Keratinocyte (primary cell): ENCODE measurements around the gene CACNA1F. TPM values are rescaled to one million over a fixed set of nuclear protein-coding genes. Genes with fewer than 3 reads are reported as not detected.

Experiments used
- DNase-seq: peaks from one replicate; pipeline ENCODE4 v3.0.0-alpha.2; 2011; ENCODE audit warnings: low read depth, missing footprints, low spot score
- FAIRE-seq: peaks from 2 replicates; lab custom pipeline; 2011; peaks lifted over from hg19 to GRCh38; lab: Jason Lieb, UNC
- H2AFZ ChIP-seq: 2 replicates; pipeline ENCODE4 v1.6.0; 2012; ENCODE audit warnings: low read length, control low read depth, inconsistent platforms; ENCODE audit not compliant: control insufficient read depth
- H3K27ac ChIP-seq: 2 replicates; pipeline ENCODE4 v1.5.1; 2011; ENCODE audit warnings: low read length; ENCODE audit not compliant: control insufficient read depth, insufficient read depth
- H3K27me3 ChIP-seq: 3 replicates; pipeline ENCODE4 v1.6.0; 2011; ENCODE audit warnings: low read length; ENCODE audit not compliant: control insufficient read depth, insufficient read depth; ENCODE audit errors: extremely low read depth
- H3K36me3 ChIP-seq, 2 experiments: 2 replicates in 1 of 2; 3 replicates in 1 of 2; pipeline ENCODE4 v1.5.1; 2011; ENCODE audit warnings: low read length in 2 of 2, mild to moderate bottlenecking in 1 of 2; ENCODE audit not compliant: control insufficient read depth in 2 of 2, insufficient read depth in 2 of 2; ENCODE audit errors: extremely low read depth in 1 of 2
- H3K4me1 ChIP-seq: 3 replicates; pipeline ENCODE4 v1.5.1; 2011; ENCODE audit warnings: low read length; ENCODE audit not compliant: control insufficient read depth, insufficient read depth; ENCODE audit errors: extremely low read depth
- H3K4me2 ChIP-seq: 3 replicates; pipeline ENCODE4 v1.6.0; 2011; ENCODE audit warnings: low read depth, low read length; ENCODE audit not compliant: control insufficient read depth, insufficient read depth; ENCODE audit errors: extremely low read depth
- H3K4me3 ChIP-seq, 3 experiments: fragments of 200-600 bp in 1 of 3; sonication (generic) in 1 of 3; 2 replicates in 2 of 3; 3 replicates in 1 of 3; pipeline ENCODE4 v1.5.1; 2011 to 2016; ENCODE audit warnings: low read length in 3 of 3, mild to moderate bottlenecking in 3 of 3, control low read depth in 2 of 3, inconsistent platforms in 1 of 3, low read depth in 1 of 3, mixed read lengths in 1 of 3, mixed run types in 1 of 3, moderate library complexity in 1 of 3; ENCODE audit not compliant: control insufficient read depth in 2 of 3, insufficient read depth in 2 of 3; ENCODE audit errors: extremely low read depth in 1 of 3
- H3K79me2 ChIP-seq: 2 replicates; pipeline ENCODE4 v1.6.0; 2012; ENCODE audit warnings: low read length; ENCODE audit not compliant: control insufficient read depth, insufficient read depth
- H3K9ac ChIP-seq: 3 replicates; pipeline ENCODE4 v1.6.0; 2011; ENCODE audit warnings: low read length; ENCODE audit not compliant: control insufficient read depth, insufficient read depth; ENCODE audit errors: extremely low read depth
- H3K9me1 ChIP-seq: 3 replicates; pipeline ENCODE4 v1.6.0; 2011; ENCODE audit warnings: low read length; ENCODE audit not compliant: control insufficient read depth, insufficient read depth; ENCODE audit errors: extremely low read depth
- H3K9me3 ChIP-seq: 2 replicates; pipeline ENCODE4 v1.5.1; 2012; ENCODE audit warnings: low read depth, low read length; ENCODE audit not compliant: control insufficient read depth
- H4K20me1 ChIP-seq: 3 replicates; pipeline ENCODE4 v1.6.0; 2011; ENCODE audit warnings: low read length; ENCODE audit not compliant: control insufficient read depth, insufficient read depth; ENCODE audit errors: extremely low read depth
- CTCF ChIP-seq, 3 experiments: IDR thresholded peaks in 1 of 3; conservative IDR thresholded peaks in 1 of 3; optimal IDR thresholded peaks in 1 of 3; 2 replicates in 2 of 3; 3 replicates in 1 of 3; pipeline versions ENCODE3 to v1.5.1; 2011; ENCODE audit warnings: low read length in 3 of 3, mild to moderate bottlenecking in 3 of 3, moderate library complexity in 2 of 3, control low read depth in 1 of 3, inconsistent platforms in 1 of 3; ENCODE audit not compliant: insufficient read depth in 2 of 3; ENCODE audit errors: extremely low read depth in 1 of 3
- EZH2 ChIP-seq: IDR thresholded peaks from one replicate; pipeline ENCODE4 v1.6.1; 2012; ENCODE audit warnings: inconsistent platforms, mild to moderate bottlenecking, low read length, moderate library complexity
- dilution Hi-C: fragments of 300-500 bp; cut with MboI; formaldehyde crosslinking; loops from one replicate; pipeline ENCODE4 v1.7.0; 2020; ENCODE audit warnings: low sequenced_read_pairs; ENCODE audit not compliant: extremely low pct_ligation_motif_present
- polyA plus RNA-seq, 5 experiments: library from polyadenylated mRNA; depleted of rRNA in 3 of 5; stranded (reverse) in 3 of 5; stranded (forward) in 1 of 5; unstranded in 1 of 5; fragments of >200 nt; gene quantifications; 1 replicate in 1 of 5; 2 replicates in 3 of 5; 3 replicates in 1 of 5; pipeline versions ENCODE4 v1.2.1 to v1.2.3, GENCODE V29; 2011 to 2012; ENCODE audit warnings: missing spikeins in 2 of 5, low read depth in 1 of 5, low replicate concordance in 1 of 5

CACNA1F gene
- polyA plus RNA-seq, 1 donor (not counting 4 experiments of a cell fraction or from before 2014, with no cell fraction given), result not detected

DNA sequence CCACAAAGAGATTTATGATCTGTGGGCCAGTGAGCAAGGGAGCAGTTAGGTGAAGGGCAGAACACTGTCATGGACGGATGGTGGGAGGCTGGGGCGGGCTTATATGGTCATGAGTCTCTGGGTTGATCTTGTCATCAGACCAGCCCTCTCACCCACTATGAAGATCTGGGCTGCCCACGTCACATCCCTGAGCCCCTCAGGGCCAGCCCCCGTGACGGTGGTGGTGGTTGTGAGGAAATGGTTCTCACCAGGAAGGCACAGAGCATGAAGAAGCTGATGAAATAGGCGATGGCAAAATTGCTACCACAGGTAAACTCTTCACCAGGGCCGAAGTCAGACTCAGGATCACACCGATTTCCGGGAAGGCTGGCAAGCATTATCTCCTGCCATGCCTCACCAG is 22.1 kb downstream of the CACNA1F start:
- H3K36me3 ChIP-seq, result no peaks in the 10 kb centered on the region
- dilution Hi-C loops, result no loop called here
- H3K9me1 ChIP-seq, result no peaks in the 10 kb centered on the region
- H4K20me1 ChIP-seq, result no peaks in the 10 kb centered on the region
- no peak overlapping the region for H3K4me2 ChIP-seq
- no peaks in the 10 kb centered on the region for H3K79me2 ChIP-seq
- H3K4me3 ChIP-seq, result no peak overlapping the region
- no peak for TF ChIP-seq EZH2
- TF ChIP-seq CTCF (optimal IDR thresholded peaks at IDR 0.05 in 1 of 3, IDR thresholded peaks at IDR 0.05 in 1 of 3, conservative IDR thresholded peaks at IDR 0.05 in 1 of 3; ENCODE audit: extremely low read depth in 1 of 3, insufficient read depth in 2 of 3, low read length in 3 of 3), result no peak
- H3K9ac ChIP-seq, result no peak overlapping the region
- FAIRE-seq (no peak), DNase-seq (no peak)
- H3K27ac ChIP-seq, result no peak overlapping the region
- H3K4me1 ChIP-seq, result no peaks in the 10 kb centered on the region
- no peaks in the 10 kb centered on the region for H3K9me3 ChIP-seq
- no peak overlapping the region for H2AFZ ChIP-seq
- H3K27me3 ChIP-seq, result no peaks in the 10 kb centered on the region

- Histone ChIP-seq H3K9me1 (no peaks in the 10 kb centered on the region), H3K4me2 (no peak overlapping the region), H4K20me1 (no peaks in the 10 kb centered on the region), H3K79me2 (no peaks in the 10 kb centered on the region), H2AFZ (no peak overlapping the region), H3K9me3 (no peaks in the 10 kb centered on the region), H3K4me1 (no peaks in the 10 kb centered on the region), H3K36me3 (no peaks in the 10 kb centered on the region), H3K4me3 (no peak overlapping the region), H3K27ac (no peak overlapping the region), H3K27me3 (no peaks in the 10 kb centered on the region), H3K9ac (no peak overlapping the region)
- TF ChIP-seq EZH2 (no peak), CTCF (optimal IDR thresholded peaks at IDR 0.05 in 1 of 3, IDR thresholded peaks at IDR 0.05 in 1 of 3, conservative IDR thresholded peaks at IDR 0.05 in 1 of 3; ENCODE audit: extremely low read depth in 1 of 3, insufficient read depth in 2 of 3, low read length in 3 of 3) (no peak)
- dilution Hi-C loops, result no loop called here
- no peak for FAIRE-seq
- no peak for DNase-seq
Measured at GRCh38 chrX:49210406-49210805, 22.7 kb downstream of the CACNA1F start.
